HL-60/S4 (cell line): Measurements from ENCODE around the gene CYP3A4.
"Not testable (repeated sequence)": the region's sequence is repeated elsewhere in the genome, so short reads cannot be mapped to it uniquely, and the experiment has no call there.

Experiments
- in situ Hi-C: fragments of 300-500 bp; cut with MboI; formaldehyde crosslinking; loops from 2 replicates; pipeline ENCODE4 v1.14.3; 2022; ENCODE audit warnings: low sequenced_read_pairs

Gene CYP3A4

DNA sequence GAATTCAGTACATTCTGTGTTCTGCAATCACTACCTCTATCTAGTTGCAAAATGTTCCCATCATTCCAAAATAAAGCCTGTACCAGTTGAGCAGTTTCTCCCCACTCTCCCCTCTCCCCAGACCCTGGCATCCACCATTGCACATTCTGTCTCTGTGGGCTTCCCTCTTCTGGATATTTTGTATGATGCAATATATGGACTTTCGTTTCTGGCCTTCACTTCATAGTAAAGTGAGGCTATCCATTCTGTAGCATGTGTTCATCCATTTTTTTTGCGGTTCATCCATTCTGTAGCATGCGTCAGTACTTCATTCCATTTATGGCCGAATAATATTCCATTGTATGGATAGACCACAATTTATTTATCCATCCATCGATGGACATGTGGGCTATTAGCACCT is 9.5 kb upstream of the CYP3A4 start:
- in situ Hi-C loops = no loop called here

DNA sequence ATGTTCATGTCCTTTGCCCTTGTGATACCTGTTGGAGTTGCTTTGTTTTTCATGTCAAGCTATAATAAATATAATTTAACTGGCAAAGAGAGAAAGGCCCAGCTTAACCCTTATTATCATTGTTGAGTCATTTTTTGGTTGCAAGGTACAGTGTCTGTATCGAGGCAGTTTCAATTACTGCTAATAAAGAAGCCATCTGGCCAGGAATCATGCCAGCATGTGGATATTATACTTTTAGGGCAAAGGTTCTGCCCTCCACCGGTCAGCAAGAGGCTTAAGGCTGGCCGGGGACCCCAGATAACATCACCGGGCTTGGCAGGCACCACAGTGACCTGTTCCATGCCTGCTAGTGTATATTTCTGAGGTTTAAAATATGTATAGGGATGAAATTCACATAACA is 9.0 kb upstream of the CYP3A4 start:
- in situ Hi-C loops = no loop called here

DNA sequence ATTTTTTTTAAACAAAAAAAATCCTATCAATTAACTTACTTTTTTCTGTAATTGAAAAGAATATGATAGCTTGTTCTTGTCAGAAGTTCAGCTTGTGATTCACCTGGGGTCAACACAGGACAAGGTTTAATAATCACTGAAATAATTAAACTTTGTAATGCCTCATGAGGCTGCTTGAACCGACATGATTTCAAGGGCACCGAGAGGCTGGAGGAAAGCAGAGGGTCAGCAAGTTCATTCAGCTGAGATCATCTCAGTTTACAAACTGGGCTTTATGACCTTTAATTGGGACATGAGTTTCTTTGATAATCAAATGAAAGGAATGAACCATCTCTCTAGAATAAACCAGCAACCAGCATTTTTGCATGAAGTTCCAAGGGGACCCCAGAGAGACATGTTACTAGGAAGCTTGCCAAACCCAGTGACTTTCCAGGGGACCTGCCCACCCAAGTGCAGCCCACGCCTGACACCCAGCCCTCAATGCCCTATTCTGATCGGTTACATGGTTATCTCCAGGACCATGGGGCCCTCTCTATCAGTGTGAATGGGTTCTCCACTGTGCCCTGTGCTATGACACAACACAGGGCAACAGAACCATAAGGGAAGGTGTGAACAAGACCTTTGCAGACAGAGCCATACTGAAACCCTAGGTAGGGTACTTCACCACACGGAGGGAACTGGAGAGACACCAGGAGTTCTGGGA is 7.8 kb upstream of the CYP3A4 start:
- in situ Hi-C loops = no loop called here

DNA sequence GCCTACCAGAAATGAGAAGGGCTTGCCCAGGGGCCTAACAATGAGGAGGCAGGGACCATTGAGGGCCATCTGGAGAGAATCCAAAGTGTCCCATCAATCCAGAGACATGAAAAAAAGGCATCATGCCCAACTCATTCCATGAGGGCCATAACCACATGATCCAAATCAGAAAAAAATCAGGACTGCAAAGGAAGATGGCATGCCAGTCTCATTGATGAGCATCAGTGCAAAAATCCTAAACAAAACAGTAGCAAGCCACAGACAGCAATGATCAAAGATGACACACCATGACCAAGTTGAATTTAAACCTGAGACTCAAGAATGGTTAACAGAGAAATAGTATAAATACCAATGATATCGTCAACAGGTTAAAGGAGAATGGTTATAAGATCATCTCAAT is 7.0 kb upstream of the CYP3A4 start:
- in situ Hi-C loops = no loop called here

- in situ Hi-C loops = no loop called here
Measured at GRCh38 chr7:99790407-99790806, 6.4 kb upstream of the CYP3A4 start.

DNA sequence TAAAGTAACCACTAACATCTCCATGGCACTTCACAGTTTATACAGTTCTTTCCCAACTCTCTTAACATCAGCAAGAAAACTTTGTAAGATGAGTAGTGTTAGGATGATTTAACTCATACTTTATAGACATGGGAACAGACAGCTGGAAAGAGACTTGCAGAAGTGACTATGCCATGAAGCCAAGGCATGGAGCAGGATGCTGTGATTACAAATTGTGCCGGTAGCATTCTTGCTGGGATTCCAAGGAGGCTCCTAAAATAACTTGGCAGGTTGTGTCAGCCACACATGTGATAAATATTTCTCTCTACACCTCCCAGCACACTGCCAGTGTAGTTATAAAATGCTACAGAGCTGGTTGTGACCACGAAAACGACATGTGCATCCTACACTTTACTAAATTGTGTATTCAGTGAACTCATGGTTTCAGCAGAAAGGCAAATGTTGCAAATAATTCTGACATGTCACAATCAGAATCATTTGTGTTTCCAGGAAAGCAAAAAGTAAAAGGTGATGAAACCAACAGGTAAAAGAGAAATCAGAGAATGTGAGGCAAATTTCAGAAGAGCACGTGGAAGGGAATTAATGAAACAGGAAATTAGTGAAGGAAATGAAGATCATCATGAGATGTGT is 5.6 kb upstream of the CYP3A4 start:
- in situ Hi-C loops = no loop called here

DNA sequence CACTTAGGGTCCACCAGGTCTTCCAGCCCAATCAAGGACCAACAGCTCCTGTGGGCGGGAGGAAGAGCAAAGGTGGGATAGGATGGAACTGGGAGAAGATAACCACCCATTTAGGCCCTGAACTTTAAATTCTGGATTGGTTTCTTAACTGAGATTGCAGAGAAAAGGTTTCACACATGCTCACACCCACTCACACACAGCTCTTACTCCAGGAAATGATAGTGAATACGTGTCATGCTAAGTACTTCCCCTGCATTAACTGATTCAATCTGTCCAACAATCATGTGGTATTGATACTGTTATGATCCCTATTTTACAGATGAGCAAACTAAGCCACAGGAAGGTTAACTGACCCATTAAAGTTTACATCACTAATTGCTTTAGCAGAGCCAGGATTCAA is 4.6 kb upstream of the CYP3A4 start:
- in situ Hi-C loops = no loop called here

- in situ Hi-C loops = no loop called here
Measured at GRCh38 chr7:99786726-99787335, 2.8 kb upstream of the CYP3A4 start.

DNA sequence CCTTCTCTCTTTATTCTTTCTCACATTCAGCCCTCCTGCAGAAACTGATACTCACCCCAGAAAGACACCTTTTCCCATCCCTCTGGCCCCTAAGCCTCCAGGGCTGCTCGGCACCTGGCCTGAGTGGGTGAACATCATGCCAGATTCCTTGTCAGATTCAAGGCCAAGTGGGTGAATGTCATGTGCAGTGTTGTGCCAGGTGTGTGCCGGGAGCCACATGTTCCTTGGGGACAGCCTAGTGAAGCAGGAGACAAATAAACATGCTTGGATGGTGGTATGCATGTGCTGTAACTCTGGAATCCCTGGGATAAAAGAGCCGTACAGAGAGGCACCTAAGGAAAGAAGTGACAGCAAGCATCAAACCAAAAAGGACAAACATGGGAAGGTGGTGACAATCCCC is 1.7 kb upstream of the CYP3A4 start:
- in situ Hi-C loops = not testable (repeated sequence)

DNA sequence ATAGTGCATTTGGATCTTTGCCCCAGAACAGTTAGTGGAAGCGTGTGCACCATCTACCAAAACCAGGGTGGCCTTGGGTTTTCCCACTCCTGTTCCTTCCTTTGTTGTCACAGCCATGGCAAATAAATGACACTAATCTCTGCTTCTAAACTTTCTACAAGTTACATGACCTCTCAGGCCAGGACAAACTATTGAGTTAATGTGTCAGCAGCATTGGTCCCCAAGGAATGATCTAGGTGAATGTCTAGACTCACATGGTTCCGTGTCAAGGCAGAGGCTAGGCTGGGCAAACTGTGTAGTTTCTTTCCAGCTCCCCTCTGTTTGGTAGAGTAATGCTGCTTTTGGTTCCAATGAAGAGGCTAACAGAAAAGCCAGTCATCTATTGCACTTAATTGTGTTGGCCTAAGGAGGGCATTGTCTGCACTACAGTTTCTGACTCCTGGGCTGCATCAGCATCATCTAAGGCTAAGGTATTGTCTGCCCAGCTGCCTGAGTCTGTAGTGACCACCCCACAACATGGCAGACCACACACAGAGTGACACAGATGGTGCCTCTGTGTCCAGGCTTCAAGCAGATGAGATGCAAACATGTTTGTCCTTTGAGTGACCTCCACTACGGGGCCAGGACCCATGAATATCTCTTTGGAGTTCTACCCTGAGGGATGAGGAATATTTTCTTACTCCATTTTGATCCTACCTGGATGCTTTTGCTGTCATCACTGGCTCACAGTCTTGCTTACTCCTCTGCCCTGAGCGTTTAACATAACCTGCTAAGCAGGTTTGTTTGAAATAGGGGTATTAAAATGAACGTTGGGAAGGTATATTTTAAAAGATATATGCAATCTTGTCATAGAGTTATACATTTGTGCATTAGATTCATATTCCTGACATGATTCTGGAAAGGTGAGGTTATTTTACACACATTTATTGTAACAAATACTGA is 1.7 kb downstream of the CYP3A4 start:
- in situ Hi-C loops = no loop called here

GRCh38 chr7:99780588-99780987 is 3.4 kb downstream of the CYP3A4 start:
- in situ Hi-C loops = no loop called here

DNA sequence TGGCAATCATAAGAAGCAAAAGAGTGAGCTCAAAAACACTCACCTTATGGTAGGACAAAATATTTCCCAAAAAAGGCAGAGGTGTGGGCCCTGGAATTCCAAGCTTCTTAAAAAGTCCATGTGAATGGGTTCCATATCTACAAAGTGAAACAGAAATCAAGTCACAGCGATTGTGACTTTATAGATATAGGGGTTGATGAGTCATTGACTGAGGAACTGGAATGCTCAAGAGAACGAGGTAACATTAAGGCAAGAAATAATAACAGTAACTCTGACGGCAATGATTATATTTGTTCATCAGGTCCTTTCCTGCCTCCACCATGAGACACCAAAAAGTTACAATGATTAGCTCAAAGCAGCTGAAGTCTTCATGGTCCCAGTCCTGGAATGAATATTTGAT is 4.0 kb downstream of the CYP3A4 start:
- in situ Hi-C loops = no loop called here

- in situ Hi-C loops = no loop called here
Measured at GRCh38 chr7:99778880-99779279, 5.1 kb downstream of the CYP3A4 start.

- in situ Hi-C loops = not testable (repeated sequence)
Measured at GRCh38 chr7:99773395-99773794, 10.6 kb downstream of the CYP3A4 start.

GRCh38 chr7:99772565-99772964 is 11.4 kb downstream of the CYP3A4 start:
- in situ Hi-C loops = no loop called here

DNA sequence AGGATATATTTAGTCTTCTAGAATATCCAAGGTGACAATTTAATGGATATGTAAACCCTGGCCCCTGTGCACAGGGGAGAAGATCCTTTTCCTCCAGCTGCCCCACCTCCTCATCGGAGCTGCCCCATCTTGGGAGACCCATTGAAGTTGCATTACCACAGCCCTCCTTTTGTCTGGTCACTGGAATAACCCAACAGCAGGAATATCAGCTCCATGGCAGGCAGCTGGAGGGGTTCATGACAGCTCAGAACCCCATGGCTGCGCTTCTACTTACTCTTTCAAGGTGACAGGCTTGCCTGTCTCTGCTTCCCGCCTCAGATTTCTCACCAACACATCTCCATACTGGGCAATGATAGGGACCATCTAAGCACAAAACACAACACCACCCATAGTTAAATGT is 14.5 kb downstream of the CYP3A4 start:
- in situ Hi-C loops = not testable (repeated sequence)

DNA sequence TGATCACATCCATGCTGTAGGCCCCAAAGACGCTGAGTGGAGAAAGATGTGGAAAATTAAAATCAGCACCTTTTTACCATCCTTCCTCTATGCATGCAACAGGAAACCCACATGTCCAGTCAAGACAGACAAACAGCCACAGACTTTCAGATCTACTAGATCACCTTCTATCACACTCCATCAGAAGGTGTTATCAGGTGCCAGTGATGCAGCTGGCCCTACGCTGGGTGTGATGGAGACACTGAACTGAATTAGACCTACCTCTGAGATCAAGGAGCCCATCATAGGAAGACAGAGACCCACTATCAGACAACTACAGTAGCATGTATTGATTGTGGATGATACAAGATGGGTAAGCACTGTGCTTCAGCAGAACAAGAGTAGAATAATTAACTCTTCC is 15.5 kb downstream of the CYP3A4 start:
- in situ Hi-C loops = no loop called here

DNA sequence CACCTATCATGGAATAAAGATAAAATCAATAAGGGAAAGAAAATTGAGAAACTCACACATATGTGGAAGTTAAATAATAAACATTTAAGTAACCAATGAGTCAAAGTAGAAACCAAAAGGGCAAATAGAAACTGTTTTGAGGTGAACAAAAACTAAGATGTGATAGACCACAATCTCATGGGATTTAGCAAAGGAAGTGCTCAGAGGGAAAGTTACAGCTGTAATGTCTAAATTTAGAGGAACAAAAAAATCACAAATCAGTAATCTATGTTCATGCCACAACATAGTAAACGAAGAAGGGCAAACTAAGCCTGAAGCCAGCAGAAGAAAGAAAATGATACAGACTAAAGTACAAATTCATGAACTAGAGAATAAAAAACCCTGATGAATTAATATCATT is 16.3 kb downstream of the CYP3A4 start:
- in situ Hi-C loops = no loop called here

DNA sequence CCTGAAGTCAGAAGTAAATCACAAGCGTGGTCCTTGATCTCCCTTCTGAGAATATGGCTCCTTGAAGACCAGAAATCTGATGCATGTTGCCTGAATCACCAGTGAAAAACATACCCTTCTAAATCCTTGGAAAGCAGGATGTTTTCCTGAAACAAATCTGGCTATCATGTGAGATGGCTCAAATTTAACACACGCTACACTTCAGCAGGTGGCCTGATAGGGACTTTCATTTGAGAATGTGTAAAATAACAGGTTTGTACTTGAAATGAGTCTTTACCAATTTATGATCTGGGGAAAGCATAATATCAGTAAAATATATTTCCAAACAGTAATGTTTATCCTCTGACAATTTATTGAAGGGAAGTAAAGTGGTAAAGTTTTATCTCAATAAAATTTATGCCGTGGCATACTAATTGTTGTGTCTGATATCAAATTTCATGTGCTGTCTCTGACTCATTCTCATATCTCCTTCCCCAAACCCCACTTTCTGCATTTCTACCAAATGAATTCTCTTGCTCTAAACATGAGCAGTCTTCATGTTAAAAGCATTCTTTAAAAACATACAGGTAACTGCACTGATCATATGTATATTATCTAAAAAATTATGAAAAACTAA is 17.4 kb downstream of the CYP3A4 start:
- in situ Hi-C loops = no loop called here

GRCh38 chr7:99764478-99764877 is 19.5 kb downstream of the CYP3A4 start:
- in situ Hi-C loops = no loop called here
